HEK293T (cell line): ENCODE data around the gene AEN.

Experiments used
- ARNT ChIP-seq: fragments of 450-650 bp; IDR thresholded peaks from 2 replicates; pipeline ENCODE4 v1.6.1; 2017; ENCODE audit warnings: mild to moderate bottlenecking
- BHLHE40 ChIP-seq: fragments of 450-650 bp; IDR thresholded peaks from 2 replicates; pipeline ENCODE4 v1.6.1; 2016; ENCODE audit warnings: mild to moderate bottlenecking, moderate library complexity, borderline replicate concordance
- CTBP1 ChIP-seq: fragments of 450-650 bp; IDR thresholded peaks from 2 replicates; pipeline ENCODE4 v1.6.1; 2016; ENCODE audit warnings: borderline replicate concordance
- ELF4 ChIP-seq: fragments of 450-650 bp; IDR thresholded peaks from 2 replicates; pipeline ENCODE4 v1.6.1; 2017; ENCODE audit warnings: antibody characterized with exemption
- FOXA1 ChIP-seq: fragments of 450-650 bp; IDR thresholded peaks from 2 replicates; pipeline ENCODE4 v1.6.1; 2016; ENCODE audit warnings: mild to moderate bottlenecking
- FOXK2 ChIP-seq: fragments of 450-650 bp; IDR thresholded peaks from 2 replicates; pipeline ENCODE4 v1.6.1; 2016; ENCODE audit warnings: mild to moderate bottlenecking
- FOXM1 ChIP-seq: fragments of 450-650 bp; IDR thresholded peaks from 2 replicates; pipeline ENCODE4 v1.6.1; 2017; ENCODE audit warnings: mild to moderate bottlenecking, borderline replicate concordance
- HDGF ChIP-seq: fragments of 450-650 bp; IDR thresholded peaks from 2 replicates; pipeline ENCODE4 v1.6.1; 2017; ENCODE audit warnings: antibody characterized with exemption, borderline replicate concordance
- L3MBTL2 ChIP-seq: fragments of 450-650 bp; conservative IDR thresholded peaks from 2 replicates; pipeline ENCODE4 v1.6.1; 2016; ENCODE audit warnings: mild to moderate bottlenecking
- LEF1 ChIP-seq: fragments of 450-650 bp; IDR thresholded peaks from 2 replicates; pipeline ENCODE4 v1.6.1; 2017; ENCODE audit warnings: mild to moderate bottlenecking, borderline replicate concordance
- SP1 ChIP-seq: fragments of 450-650 bp; IDR thresholded peaks from 2 replicates; pipeline ENCODE4 v1.6.1; 2017
- SUZ12 ChIP-seq: fragments of 450-650 bp; IDR thresholded peaks from 2 replicates; pipeline ENCODE4 v1.6.1; 2016; ENCODE audit warnings: mild to moderate bottlenecking
- ZNF384 ChIP-seq: fragments of 450-650 bp; IDR thresholded peaks from 2 replicates; pipeline ENCODE4 v1.6.1; 2016

- no peak for TF ChIP-seq SUZ12
- TF ChIP-seq HDGF: no peak
- no peak for TF ChIP-seq CTBP1
- TF ChIP-seq LEF1: no peak
- no peak for TF ChIP-seq FOXK2
- TF ChIP-seq L3MBTL2: no peak
- no peak for TF ChIP-seq ARNT
- no peak for TF ChIP-seq ELF4
- no peak for TF ChIP-seq BHLHE40
- no peak for TF ChIP-seq FOXM1
- TF ChIP-seq SP1: no peak
- TF ChIP-seq FOXA1: no peak
- no peak for TF ChIP-seq ZNF384
These were observed 4.0 kb upstream of the AEN start for GRCh38 chr15:88617031-88617722.
